ENCODE data around the gene EIF4E2.

EIF4E2 gene

DNA sequence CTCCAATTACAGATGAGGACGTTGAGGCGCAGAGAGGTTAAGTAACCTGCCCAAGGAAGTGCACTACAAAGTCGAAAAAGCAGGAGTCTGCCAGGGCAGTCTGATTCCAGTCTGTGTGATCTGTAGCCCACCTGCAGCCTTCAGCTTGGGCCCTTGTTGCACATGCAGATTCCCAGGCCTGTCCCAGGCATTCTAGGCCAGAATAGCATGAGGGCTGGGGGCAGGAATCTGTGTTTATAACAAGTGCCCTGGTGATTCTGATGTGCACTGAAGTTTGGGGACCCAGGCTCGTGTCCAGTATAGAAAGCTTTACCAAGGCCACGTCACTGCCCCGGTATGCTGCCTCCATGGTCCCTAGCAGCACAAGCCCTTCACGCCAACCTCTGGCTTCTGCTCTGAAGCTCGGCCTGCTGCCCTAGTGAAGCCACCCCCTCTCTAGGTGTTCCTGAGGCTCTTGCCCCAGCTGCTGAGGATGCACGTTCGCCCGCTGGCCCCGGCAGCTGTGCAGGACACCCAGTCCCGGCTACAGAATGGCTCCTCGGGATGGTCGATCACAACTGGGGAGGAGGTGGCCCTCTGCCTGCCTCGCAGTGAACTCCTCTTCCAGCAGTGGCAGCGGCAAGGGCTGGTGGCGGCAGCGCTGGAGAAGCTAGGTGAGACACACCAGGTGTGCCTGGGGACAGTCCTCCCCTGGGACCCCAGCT, 6.4 kb upstream of the EIF4E2 start:
- DNase-seq (ENCODE audit: extremely low read depth, low read depth): no peak
- TF ChIP-seq, protein P1, sequence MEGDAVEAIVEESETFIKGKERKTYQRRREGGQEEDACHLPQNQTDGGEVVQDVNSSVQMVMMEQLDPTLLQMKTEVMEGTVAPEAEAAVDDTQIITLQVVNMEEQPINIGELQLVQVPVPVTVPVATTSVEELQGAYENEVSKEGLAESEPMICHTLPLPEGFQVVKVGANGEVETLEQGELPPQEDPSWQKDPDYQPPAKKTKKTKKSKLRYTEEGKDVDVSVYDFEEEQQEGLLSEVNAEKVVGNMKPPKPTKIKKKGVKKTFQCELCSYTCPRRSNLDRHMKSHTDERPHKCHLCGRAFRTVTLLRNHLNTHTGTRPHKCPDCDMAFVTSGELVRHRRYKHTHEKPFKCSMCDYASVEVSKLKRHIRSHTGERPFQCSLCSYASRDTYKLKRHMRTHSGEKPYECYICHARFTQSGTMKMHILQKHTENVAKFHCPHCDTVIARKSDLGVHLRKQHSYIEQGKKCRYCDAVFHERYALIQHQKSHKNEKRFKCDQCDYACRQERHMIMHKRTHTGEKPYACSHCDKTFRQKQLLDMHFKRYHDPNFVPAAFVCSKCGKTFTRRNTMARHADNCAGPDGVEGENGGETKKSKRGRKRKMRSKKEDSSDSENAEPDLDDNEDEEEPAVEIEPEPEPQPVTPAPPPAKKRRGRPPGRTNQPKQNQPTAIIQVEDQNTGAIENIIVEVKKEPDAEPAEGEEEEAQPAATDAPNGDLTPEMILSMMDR (IDR thresholded peaks at IDR 0.05; ENCODE audit: low read depth, low read length): no peak

DNA sequence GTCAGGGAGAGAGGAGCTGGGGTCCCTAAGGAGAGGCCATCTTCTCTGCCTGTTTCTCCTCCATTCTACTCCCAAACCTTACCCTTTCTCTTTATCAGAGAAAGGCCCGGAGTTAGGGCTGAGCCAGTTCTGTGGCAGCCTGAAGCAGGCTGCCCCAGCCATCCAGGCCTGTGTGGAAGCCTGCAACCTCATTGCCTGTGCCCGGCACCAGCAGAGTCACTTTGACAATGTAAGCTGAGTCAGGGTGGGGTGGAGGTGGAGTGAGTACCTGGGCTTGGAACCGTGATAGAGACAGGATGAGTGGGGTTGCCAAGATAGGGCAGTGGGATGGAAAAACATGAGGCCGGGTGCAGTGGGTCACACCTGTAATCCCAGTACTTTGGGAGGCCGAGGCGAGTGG, 5.8 kb upstream of the EIF4E2 start:
- no peak for DNase-seq (ENCODE audit: extremely low read depth, low read depth)
- TF ChIP-seq, protein P1 (IDR thresholded peaks at IDR 0.05; ENCODE audit: low read depth, low read length): no peak

DNA sequence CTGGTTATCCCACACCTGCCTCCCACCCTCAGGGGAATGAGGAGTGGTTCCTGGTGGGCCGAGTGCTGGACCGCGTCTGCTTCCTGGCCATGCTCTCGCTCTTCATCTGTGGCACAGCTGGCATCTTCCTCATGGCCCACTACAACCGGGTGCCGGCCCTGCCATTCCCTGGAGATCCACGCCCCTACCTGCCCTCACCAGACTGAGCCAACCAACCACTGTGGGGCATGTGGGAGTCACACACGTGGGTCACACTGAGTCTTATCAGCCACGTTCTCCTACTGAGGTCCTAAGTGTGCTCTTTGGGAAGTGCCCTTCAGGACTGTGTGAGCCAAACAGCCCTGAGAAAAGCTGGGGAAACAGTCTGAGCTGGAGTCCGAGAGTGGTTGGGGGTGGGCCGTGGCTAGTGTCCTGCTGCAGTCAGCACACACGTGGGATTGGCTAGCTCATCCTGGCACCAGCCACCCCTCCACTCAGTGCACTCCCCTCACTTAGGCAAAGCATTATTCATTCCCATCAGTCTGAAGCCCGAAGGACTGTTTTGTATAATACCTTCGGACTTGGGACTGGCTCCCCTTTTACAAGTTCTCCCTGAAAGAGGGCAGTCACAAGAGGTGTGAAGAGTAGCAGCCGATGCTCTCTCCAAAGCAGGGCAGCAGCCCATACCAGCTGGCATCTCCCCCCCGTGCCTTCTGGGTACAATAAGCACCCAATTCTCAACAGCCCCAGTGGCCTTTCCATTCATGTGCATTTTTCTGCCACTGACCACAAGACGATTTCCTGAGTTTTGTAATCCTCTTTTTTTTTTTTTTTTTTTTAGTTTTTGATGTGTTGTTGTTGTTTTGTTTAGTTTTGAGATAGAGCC, 4.7 kb upstream of the EIF4E2 start:
- TF ChIP-seq, protein P1 (IDR thresholded peaks at IDR 0.05; ENCODE audit: low read depth, low read length): no peak
- DNase-seq (ENCODE audit: extremely low read depth, low read depth): no peak

DNA sequence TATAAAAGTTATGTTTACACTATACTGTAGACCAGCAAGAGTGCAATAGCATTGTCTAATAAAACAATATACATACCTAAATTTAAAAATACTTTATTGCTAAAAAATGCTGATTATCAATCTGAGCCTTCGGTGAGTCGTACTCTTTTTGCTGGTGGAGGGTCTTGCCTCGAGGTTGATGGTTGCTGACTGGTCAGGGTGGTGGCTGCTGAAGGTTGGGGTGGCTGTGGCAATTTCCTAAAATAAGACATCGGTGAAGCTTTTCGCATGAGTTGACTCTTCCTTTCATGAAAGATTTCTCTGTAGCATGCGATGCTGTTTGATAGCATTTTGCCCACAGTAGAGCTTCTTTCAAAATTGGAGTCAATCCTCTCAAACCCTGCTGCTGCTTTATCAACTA, 2.5 kb upstream of the EIF4E2 start:
- DNase-seq (ENCODE audit: extremely low read depth, low read depth): no peak
- TF ChIP-seq, protein P1 (IDR thresholded peaks at IDR 0.05; ENCODE audit: low read depth, low read length): no peak

DNA sequence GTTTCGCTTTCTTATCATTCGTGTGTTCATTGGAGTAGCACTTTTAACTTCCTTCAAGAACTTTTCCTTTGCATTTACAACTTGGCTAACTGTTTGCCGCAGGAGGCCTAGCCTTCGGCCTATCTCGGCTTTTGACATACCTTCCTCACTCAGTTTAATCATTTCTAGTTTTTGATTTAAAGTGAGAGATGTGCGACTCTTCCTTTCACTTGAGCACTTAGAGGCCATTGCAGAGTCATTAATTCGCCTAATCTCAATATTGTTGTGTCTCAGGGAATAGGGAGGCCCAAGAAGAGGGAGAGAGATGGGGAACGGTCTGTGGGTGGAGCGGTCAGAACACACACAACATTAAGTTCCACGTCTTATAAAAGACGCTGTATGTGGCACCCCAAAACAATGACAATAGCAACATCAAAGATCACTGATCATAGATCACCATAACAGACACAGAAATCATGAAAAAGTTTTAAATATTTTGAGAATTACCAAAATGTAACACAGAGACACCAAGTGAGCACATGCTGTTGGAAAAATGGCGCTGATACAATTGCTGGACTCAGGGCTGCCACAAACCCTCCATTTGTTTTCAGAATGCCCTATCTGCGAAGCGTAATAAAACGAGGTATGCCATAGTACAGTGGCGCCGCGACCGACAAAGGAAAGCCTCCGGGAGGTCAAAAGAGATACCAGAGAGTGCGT, 685 bp upstream of the EIF4E2 start:
- DNase-seq (ENCODE audit: extremely low read depth, low read depth): no peak

DNA sequence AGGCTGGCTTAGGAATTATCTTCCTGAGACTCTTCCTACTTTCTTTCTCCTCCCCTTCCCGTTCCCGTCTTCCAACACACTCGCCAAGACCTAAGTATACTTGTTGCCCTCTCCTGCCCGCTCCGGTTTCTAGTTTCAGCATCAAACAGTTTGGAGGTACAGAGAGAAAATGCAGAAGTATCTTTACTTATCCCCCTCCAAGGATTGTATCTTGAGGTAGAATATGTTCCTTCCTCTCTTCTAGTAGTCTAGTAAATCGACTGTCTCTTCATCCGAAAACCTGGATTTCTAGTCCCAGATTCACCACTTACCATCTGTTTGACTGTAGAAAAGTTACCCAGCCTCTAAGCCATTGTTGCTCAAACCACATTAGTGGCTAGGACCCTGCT, 755 bp downstream of the EIF4E2 start:
- TF ChIP-seq, protein P1 (IDR thresholded peaks at IDR 0.05; ENCODE audit: low read depth, low read length): no peak
- no peak for DNase-seq (ENCODE audit: extremely low read depth, low read depth)

More for the DNA sequence above, 685 bp upstream of the EIF4E2 start:
- TF ChIP-seq, protein P1 (IDR thresholded peaks at IDR 0.05; ENCODE audit: low read depth, low read length): no peak

Measured in AG09319 (cell line).